Muscle layer of colon (tissue), 2 donors: ENCODE measurements around the gene RPL6.
"Not testable (repeated sequence)": the region's sequence is repeated elsewhere in the genome, so short reads cannot be mapped to it uniquely, and the experiment has no call there.

Experiments
- H3K27ac ChIP-seq: one replicate; pipeline ENCODE4 v1.7.0; 2013; ENCODE audit warnings: low read depth, mild to moderate bottlenecking, low read length, moderate library complexity
- H3K27me3 ChIP-seq, 2 donors: one replicate each; pipeline ENCODE4 v1.7.0; 2013; ENCODE audit warnings: low read length in 2 of 2, mild to moderate bottlenecking in 2 of 2; ENCODE audit not compliant: insufficient read depth in 2 of 2, control insufficient read depth in 1 of 2
- H3K36me3 ChIP-seq: one replicate; pipeline ENCODE4 v1.7.0; 2013; ENCODE audit warnings: mild to moderate bottlenecking, low read length; ENCODE audit not compliant: insufficient read depth
- H3K4me1 ChIP-seq: one replicate; pipeline ENCODE4 v1.7.0; 2013; ENCODE audit warnings: mild to moderate bottlenecking, low read length; ENCODE audit not compliant: insufficient read depth
- H3K4me3 ChIP-seq, 2 donors: one replicate each; pipeline ENCODE4 v1.7.0; 2013; ENCODE audit warnings: low read length in 2 of 2, low read depth in 1 of 2, mild to moderate bottlenecking in 1 of 2, moderate library complexity in 1 of 2
- H3K9ac ChIP-seq: one replicate; pipeline ENCODE4 v1.7.0; 2013; ENCODE audit warnings: low read length
- H3K9me3 ChIP-seq: one replicate; pipeline ENCODE4 v1.7.0; 2013; ENCODE audit warnings: mild to moderate bottlenecking, low read length
- donor health status: abdominal sarcoma.
- donor health status: Adenocarcinoma of cecum.

RPL6 gene

DNA sequence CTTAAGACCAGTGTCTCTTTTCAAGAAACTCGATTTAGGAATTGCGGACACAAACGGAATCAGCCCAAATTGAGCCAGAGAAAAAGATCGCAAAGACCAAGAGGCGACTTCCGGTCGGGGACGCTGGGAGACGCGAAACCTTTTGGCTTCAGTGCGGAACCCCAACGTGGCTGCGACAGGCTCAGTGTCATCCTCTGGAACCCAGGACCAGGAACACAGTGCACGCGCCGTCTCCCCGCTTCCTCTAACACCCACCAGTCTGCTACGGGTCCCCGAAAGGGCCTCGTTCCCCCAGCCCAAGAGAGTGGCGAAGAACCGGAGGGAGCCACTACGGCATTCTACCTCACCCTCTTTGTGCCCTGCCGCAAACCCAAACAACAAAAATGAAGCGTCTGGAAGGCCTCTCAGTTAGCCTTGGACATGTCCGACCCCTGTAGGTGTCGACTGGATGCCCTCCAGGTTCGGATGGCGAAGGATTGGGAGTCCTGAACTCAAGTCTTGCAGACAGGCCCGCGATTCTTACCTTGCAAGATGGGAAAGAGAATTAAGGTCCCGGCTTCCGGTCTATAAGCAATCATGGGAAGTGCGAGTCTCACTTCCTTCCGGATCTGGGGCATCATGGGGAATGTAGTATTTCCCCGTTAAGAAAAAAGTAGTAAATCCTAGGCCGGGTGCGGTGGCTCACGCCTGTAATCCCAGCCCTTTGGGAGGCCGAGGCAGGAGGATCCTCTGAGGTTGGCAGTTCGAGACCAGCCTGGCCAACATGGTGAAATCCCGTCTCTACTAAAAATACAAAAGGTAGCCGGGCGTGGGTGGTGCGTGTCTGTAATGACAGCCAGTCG, at the start of gene RPL6:
Gene RPL6, minus strand, starts transcription at position 542 of the 842 bp plus-strand sequence. CDS start 949 bp downstream, outside the sequence.
- Histone ChIP-seq H3K27ac (peak within 1 kb of the TSS; percentile 83), H3K4me3 (peak within 1 kb of the TSS; percentile 66 to 83), H3K27me3 (no peaks in the 10 kb centered on the region), H3K9ac (peak within 1 kb of the TSS; percentile 79), H3K36me3 (peaks cover 40% of the 10 kb centered on the region), H3K9me3 (no peaks in the 10 kb centered on the region), H3K4me1 (peaks cover 19% of the 10 kb centered on the region)

DNA sequence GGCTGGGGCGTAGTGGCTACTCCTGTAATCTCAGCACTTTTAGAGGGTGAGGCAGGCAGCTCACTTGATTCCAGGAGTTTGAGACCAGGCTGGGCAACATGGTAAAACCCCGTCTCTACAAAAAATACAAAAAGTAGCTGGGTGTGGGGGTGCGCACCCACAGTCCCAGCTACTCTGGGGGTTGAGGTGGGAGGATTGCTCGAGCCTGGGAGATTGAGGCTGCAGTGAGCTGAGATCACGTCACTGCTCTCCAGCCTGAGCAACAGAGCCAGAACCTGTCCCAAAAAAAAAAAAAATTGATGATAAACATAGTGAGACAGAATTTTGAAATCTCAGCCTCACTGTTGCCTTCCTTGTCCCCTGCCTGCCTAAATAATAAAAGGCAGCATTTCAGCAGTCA, 49.3 kb upstream of the RPL6 start:
- Histone ChIP-seq H3K4me3 (no peak overlapping the region), H3K9me3 (no peaks in the 10 kb centered on the region), H3K4me1 (no peaks in the 10 kb centered on the region), H3K27me3 (no peaks in the 10 kb centered on the region), H3K27ac (no peak overlapping the region), H3K9ac (no peak overlapping the region), H3K36me3 (peaks cover 45% of the 10 kb centered on the region)

DNA sequence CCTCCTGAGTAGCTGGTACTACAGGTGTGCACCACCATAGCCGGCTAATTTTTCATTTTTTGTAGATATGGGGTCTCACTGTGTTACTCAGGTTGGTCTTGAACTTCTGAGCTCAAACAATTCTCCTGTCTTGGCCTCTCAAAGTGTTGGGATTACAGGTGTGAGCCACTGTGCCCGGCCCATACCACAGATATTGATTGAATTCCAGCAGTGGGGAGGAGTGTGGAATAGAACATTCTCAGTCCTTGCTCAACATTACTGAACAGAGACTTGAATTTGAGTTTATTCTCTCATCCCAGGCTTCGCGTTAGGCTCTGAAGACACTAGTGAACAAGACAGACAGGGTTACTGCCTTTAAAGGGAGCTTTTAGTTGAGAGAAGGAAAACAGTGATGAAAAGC, 48.9 kb upstream of the RPL6 start:
- peaks cover 45% of the 10 kb centered on the region for H3K36me3 ChIP-seq

DNA sequence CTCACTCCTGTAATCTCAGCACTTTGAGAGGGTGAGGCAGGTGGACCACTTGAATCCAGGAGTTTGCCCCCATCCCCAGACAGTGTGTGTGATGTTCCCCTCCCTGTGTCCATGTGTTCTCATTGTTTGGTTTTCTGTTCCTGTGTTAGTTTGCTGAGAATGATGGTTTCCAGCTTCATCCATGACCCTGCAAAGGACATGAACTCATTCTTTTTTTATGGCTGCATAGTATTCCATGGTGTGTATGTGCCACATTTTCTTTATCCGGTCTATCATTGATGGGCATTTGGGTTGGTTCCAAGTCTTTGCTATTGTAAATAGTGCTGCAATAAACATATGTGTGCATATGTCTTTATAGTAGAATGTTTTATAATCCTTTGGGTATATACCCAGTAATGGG, 47.7 kb upstream of the RPL6 start:
- peaks cover 45% of the 10 kb centered on the region for H3K36me3 ChIP-seq
- H3K4me3 ChIP-seq, H3K9ac ChIP-seq, H3K27ac ChIP-seq, H3K4me1 ChIP-seq, H3K27me3 ChIP-seq, H3K9me3 ChIP-seq: not testable (repeated sequence)

More for the DNA sequence above, 48.9 kb upstream of the RPL6 start:
- H3K9ac ChIP-seq, result no peak overlapping the region
- no peak overlapping the region for H3K4me3 ChIP-seq
- no peaks in the 10 kb centered on the region for H3K9me3 ChIP-seq
- no peaks in the 10 kb centered on the region for H3K4me1 ChIP-seq
- H3K27me3 ChIP-seq, result no peaks in the 10 kb centered on the region
- no peak overlapping the region for H3K27ac ChIP-seq

DNA sequence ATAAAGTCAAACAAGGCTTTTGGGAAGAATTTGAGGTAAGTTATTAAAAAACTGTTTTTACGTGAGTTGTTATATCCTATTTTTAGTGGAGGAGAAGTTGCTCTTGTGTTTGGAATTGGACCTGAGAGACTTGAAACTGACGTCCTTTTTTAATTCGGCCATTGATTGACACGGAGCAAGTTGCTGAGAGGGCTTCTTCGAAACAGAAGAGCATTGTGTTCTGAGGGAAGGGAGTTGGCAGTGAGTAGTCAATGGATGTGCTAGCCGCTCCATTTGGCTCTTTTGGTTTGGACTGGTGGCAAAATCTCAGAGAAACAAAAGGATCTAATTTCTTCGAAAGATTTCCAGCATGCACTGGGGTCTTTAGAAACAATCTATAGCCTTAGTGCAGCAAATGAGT, 46.6 kb upstream of the RPL6 start:
- Histone ChIP-seq H3K9me3 (no peaks in the 10 kb centered on the region), H3K4me3 (no peak overlapping the region), H3K27me3 (no peaks in the 10 kb centered on the region), H3K4me1 (no peaks in the 10 kb centered on the region), H3K9ac (no peak overlapping the region), H3K27ac (no peak overlapping the region), H3K36me3 (peaks cover 46% of the 10 kb centered on the region)

DNA sequence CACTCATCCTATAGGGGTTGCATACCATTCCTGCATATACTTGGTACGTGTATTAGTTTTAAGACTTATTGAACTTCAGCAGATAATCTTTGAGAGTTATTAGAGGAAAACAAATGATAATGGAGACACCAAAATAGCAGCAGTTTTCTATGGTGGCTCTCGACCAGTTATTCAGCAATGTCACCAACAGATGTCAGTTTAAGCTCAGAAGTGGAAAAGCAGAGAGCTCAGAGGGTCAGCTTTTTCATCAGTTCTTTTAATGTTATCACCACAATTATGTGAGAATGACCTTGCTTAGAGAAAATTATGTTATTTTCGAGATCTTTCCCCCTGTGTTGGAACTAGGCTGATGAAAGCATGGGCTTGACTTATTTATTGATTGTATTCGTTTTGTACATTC, 41.3 kb upstream of the RPL6 start:
- Histone ChIP-seq H3K4me3 (no peak overlapping the region), H3K36me3 (peaks cover 34% of the 10 kb centered on the region), H3K27me3 (no peaks in the 10 kb centered on the region), H3K9me3 (no peaks in the 10 kb centered on the region), H3K27ac (no peak overlapping the region), H3K4me1 (no peaks in the 10 kb centered on the region), H3K9ac (no peak overlapping the region)

DNA sequence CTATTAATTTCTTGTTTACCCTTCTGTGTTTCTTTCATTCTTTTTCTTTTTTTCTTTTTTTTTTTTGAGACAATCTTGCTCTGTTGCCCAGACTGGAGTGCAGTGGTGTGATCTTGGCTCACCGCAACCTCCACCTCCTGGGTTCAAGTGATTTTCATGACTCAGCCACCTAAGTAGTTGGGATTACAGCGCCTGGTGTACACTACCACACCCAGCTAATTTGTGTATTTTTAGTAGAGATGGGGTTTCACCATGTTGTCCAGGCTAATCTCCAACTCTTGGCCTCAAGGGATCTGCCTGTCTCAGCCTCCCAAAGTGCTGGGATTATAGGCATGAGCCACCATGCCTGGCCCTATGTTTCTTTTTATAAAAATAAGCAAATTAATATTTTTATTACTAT, 38.8 kb upstream of the RPL6 start:
- not testable (repeated sequence) for H3K4me1 ChIP-seq, H3K4me3 ChIP-seq
- peaks cover 16% of the 10 kb centered on the region for H3K36me3 ChIP-seq

DNA sequence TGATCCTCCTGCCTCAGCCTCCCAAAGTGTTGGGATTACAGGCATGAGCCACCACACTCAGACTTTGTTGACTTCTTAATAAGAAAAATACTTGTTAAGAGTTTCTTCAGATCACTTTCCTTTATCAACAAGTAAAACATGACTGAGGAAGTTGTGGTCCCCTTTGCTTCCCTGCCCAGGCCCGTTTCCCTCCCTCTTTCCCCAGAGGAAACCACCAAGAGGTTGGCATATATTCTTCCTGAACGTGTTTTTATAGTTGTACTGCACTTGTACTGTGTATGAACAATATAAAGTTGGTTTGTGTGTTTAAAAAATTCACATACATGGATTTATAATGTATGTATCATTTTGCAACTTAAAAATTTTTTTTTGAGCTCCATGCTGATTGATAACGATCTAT, 37.7 kb upstream of the RPL6 start:
- Histone ChIP-seq H3K9ac (no peak overlapping the region), H3K36me3 (peaks cover 16% of the 10 kb centered on the region), H3K4me1 (no peaks in the 10 kb centered on the region), H3K27ac (no peak overlapping the region), H3K27me3 (no peaks in the 10 kb centered on the region), H3K9me3 (no peaks in the 10 kb centered on the region), H3K4me3 (no peak overlapping the region)

More for the DNA sequence above, 38.8 kb upstream of the RPL6 start:
- not testable (repeated sequence) for H3K27ac ChIP-seq, H3K9me3 ChIP-seq, H3K27me3 ChIP-seq, H3K9ac ChIP-seq

DNA sequence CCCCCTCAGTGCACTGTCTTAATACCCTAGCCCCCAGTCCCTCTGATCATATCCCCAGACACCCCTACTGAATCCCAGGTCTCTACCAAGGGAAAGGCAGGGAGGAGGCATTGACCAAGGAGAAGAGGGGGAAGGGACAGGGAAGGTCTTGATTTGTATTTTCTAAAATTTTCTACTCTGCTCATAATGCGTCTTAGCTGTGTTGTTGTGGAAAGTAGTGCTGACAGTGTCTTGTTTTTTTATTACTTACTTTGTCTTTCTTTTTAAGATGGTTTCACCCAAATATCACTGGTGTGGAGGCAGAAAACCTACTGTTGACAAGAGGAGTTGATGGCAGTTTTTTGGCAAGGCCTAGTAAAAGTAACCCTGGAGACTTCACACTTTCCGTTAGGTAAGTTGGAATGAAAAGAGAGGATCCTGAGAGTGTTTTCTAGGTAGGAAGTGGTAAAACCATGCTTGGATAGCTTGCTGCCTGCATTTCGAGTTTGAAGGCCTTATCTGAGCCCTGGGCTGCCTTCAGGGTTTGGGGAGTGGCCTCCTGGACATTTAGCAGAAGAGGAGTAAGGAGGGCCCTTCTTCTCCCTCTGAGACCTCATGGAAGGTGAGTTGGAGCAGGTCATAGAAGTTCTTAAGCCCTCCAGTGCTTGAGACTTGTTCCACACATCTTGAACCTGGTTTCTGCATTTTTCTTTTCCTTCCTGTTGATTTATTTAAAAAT, 36.8 kb upstream of the RPL6 start:
- no peaks in the 10 kb centered on the region for H3K9me3 ChIP-seq
- H3K36me3 ChIP-seq, result peaks cover 16% of the 10 kb centered on the region
- no peaks in the 10 kb centered on the region for H3K4me1 ChIP-seq
- no peak overlapping the region for H3K4me3 ChIP-seq
- no peaks in the 10 kb centered on the region for H3K27me3 ChIP-seq
- no peak overlapping the region for H3K9ac ChIP-seq
- H3K27ac ChIP-seq, result no peak overlapping the region

DNA sequence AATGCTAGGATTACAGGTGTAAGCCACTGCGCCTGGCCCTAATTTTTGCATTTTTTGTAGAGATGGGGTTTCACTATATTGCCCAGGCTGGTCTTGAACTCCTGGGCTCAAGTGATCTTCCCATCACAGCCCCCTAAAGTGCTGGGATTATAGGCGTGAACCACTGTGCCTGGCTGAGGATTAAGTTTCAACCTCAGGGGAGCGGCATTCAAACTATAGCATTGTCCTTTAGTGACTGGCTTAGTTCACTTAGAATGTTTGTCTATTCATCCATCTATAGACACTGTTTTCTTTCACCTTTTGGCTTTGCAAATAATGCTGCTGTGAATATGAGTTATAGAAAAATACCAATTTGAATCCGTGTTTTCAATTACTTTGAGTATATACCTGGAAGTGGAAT, 34.5 kb upstream of the RPL6 start:
- Histone ChIP-seq H3K9ac (no peak overlapping the region), H3K4me3 (no peak overlapping the region), H3K27me3 (no peaks in the 10 kb centered on the region), H3K36me3 (no peaks in the 10 kb centered on the region), H3K9me3 (no peaks in the 10 kb centered on the region), H3K4me1 (no peaks in the 10 kb centered on the region), H3K27ac (no peak overlapping the region)

DNA sequence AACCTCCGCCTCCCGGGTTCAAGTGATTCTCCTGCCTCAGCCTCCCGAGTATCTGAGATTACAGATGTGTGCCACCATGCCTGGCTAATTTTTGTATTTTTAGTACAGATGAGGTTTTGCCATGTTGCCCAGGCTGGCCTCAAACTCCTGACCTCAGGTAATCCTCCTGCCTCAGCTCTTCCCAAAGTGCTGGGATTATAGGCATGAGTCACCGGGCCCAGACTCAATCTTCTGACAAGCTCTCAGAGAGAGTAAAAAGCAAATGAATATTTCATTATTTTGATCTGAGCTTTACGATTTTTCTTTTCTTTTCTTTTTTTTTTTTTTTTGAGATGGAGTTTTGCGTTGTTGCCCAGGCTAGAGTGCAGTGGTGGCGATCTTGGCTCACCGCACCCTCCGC, 31.2 kb upstream of the RPL6 start:
- H3K4me3 ChIP-seq, H3K9me3 ChIP-seq, H3K4me1 ChIP-seq, H3K36me3 ChIP-seq, H3K27ac ChIP-seq, H3K9ac ChIP-seq, H3K27me3 ChIP-seq: not testable (repeated sequence)
